HG03280 (cell line): Measurements from ENCODE around the gene CKS1B.
A peak's percentile ranks its signal among the peaks of the same experiment; 100 is the strongest.
"Not testable (repeated sequence)": the region's sequence is repeated elsewhere in the genome, so short reads cannot be mapped to it uniquely, and the experiment has no call there.

Experiments
- ATAC-seq: cut with Tn5 transposase; IDR thresholded peaks from one replicate; pipeline ENCODE4 v1.9.1; 2021; ENCODE audit warnings: mild to moderate bottlenecking, moderate library complexity; ENCODE audit not compliant: unreplicated experiment

CKS1B gene

GRCh38 chr1:154962156-154962749, 12.2 kb upstream of the CKS1B start:
- no peak for ATAC-seq

- no peak for ATAC-seq
Measured at GRCh38 chr1:154962795-154963330, 11.6 kb upstream of the CKS1B start.

GRCh38 chr1:154963643-154964042, 10.8 kb upstream of the CKS1B start:
- no peak for ATAC-seq

- ATAC-seq = no peak
Measured at GRCh38 chr1:154964359-154964758, 10.1 kb upstream of the CKS1B start.

GRCh38 chr1:154966111-154966510, 8.4 kb upstream of the CKS1B start:
- ATAC-seq = no peak

- no peak for ATAC-seq
Measured at GRCh38 chr1:154967331-154967950, 7.0 kb upstream of the CKS1B start.

GRCh38 chr1:154968731-154969130, 5.8 kb upstream of the CKS1B start:
- no peak for ATAC-seq

GRCh38 chr1:154969246-154969645, 5.2 kb upstream of the CKS1B start:
- ATAC-seq = no peak

GRCh38 chr1:154969860-154970452, 4.5 kb upstream of the CKS1B start:
- no peak for ATAC-seq

GRCh38 chr1:154970631-154971340, 3.7 kb upstream of the CKS1B start, which contains the start of gene SHC1:
Gene SHC1, minus strand, starts transcription at chr1:154970747. Its CDS starts 221 bp downstream, at chr1:154970526.
- ATAC-seq = no peak

GRCh38 chr1:154971341-154971998, 3.0 kb upstream of the CKS1B start:
- no peak for ATAC-seq

GRCh38 chr1:154972213-154972516, 2.3 kb upstream of the CKS1B start:
- no peak for ATAC-seq

GRCh38 chr1:154972517-154973343, 1.8 kb upstream of the CKS1B start:
- ATAC-seq = no peak

- no peak for ATAC-seq
Measured at GRCh38 chr1:154973344-154974101, 958 bp upstream of the CKS1B start.

- peak; percentile 53 for ATAC-seq
Measured at GRCh38 chr1:154974808-154975408, 427 bp downstream of the CKS1B start.

GRCh38 chr1:154975409-154976059, 1.1 kb downstream of the CKS1B start:
- no peak for ATAC-seq

- not testable (repeated sequence) for ATAC-seq
Measured at GRCh38 chr1:154977762-154978161, 3.3 kb downstream of the CKS1B start.

- no peak for ATAC-seq
Measured at GRCh38 chr1:154978360-154978759, 3.9 kb downstream of the CKS1B start.

- ATAC-seq = no peak
Measured at GRCh38 chr1:154982341-154982740, 7.9 kb downstream of the CKS1B start.
